HG03280 (cell line): Measurements from ENCODE around the gene RGL3.
"Not testable (repeated sequence)": the region's sequence is repeated elsewhere in the genome, so short reads cannot be mapped to it uniquely, and the experiment has no call there.

Experiments
- ATAC-seq: cut with Tn5 transposase; IDR thresholded peaks from one replicate; pipeline ENCODE4 v1.9.1; 2021; ENCODE audit warnings: mild to moderate bottlenecking, moderate library complexity; ENCODE audit not compliant: unreplicated experiment

Gene RGL3

DNA sequence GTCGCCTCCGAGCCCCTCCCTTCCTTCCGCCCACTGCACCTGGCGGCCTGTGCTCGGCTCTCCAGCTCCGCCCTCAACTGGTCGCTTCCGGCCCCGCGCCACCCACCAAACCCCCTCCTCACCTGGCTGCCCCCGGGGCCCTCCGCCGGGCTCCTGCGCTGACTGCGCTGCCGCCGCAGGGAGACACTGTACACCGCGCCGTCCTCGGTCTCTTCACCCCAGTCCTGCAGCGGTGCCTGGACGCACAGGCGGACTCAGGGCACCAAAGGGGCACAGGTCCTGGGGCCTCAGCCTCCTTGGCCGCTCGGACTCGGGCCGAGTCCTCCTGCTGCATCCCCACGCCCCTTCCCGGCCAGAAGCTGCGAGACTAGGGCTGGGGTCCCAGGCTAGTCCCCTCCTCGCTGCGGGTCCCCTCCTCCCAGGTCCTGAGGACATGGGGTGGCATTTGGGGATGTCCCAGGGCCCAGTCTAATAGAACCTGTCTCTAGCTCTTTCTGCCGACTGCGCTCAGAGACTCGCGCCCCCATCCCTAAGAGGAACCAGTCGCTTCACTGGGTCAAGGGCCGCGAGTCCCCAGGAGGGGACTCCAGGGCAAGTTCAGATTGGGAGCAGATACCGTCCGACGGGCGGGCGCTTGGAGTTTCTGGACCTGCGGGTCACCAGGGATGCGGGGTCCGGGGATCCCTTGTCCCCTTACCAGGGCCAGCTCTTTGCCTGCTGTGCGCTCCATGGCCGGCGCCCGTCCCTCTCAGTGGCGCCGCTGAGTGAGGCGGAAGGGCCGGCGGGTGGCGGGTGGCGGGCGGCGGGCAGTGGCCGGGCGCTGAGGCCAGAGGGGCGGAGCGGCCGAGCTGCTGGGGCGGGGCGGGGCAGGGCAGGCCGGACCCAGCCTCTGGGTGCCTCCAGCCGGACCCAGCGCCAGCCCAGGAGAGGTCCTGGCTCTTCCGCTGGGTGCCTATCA, at the start of gene RGL3:
TSS of gene RGL3 (minus strand) at position 766 of the 958 bp plus-strand sequence. CDS start at position 730, 36 bp downstream.
- ATAC-seq: no peak

DNA sequence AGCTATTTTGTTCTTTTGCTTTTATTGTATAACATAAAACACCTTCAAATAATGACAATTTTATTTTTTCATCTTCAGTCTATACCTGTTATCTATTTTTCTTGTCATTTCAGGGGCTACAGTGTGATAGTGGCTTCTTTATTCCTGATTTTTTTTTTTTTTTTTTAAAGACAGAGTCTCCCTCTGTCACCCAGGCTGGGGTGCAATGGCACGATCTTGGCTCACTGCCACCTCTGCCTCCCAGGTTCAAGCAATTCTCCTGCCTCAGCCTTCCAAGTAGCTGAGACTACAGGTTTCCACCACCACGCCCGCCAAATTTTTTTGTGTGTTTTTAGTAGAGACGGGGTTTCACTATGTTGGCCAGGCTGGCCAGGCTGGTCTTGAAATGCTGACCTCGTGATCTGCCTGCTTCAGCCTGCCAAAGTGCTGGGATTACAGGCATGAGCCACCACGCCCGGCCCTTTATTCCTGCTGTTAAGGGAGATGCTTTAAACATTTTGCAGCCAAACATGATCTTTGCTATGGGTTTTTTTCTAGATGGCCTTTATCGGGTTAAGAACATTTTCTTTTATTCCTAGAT, 49.2 kb upstream of the RGL3 start:
- not testable (repeated sequence) for ATAC-seq

- ATAC-seq: no peak
Measured at GRCh38 chr19:11465600-11465999, 46.5 kb upstream of the RGL3 start.

GRCh38 chr19:11464333-11465265, 45.5 kb upstream of the RGL3 start:
- ATAC-seq: no peak

- no peak for ATAC-seq
Measured at GRCh38 chr19:11463391-11463790, 44.3 kb upstream of the RGL3 start.

DNA sequence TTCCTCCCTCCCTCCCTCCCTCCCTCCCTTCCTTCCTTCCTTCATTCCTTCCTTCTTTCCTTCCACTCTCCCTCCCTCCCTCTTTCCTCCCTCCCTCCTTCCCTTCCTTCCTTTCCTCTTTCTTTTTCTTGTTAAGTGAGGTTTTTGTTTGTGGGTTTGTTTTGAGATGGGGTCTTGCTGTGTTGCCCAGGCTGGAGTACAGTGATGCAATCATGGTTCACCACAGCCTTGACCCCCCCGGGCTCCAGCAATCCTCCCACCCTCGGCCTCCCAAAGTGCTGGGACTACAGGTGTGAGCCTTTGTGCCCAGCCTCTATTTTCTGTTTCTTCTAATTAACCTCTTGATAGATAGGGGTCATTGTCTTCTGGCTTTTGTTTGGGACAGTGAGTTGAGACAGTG, 42.3 kb upstream of the RGL3 start:
- ATAC-seq: no peak

DNA sequence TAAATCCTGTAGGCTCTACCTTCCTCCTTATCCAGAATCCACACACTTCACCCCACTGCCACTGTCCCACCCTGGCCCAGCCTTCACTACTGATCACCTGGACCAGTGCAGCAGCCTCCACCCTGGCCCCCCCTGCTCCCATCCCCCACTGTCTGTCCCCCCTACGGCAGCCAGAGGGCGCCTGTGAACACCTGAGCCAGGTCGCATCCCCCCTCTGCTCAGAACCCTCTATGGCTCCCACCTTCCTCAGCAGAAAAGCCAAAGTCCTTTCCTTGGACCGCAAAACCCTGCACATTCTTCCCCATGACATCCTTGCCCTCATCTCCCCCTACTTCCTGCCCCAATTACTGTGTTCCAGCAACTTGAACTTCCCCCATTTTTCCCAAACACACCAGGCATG, 41.1 kb upstream of the RGL3 start:
- ATAC-seq: no peak

GRCh38 chr19:11458912-11459311, 39.8 kb upstream of the RGL3 start:
- not testable (repeated sequence) for ATAC-seq

DNA sequence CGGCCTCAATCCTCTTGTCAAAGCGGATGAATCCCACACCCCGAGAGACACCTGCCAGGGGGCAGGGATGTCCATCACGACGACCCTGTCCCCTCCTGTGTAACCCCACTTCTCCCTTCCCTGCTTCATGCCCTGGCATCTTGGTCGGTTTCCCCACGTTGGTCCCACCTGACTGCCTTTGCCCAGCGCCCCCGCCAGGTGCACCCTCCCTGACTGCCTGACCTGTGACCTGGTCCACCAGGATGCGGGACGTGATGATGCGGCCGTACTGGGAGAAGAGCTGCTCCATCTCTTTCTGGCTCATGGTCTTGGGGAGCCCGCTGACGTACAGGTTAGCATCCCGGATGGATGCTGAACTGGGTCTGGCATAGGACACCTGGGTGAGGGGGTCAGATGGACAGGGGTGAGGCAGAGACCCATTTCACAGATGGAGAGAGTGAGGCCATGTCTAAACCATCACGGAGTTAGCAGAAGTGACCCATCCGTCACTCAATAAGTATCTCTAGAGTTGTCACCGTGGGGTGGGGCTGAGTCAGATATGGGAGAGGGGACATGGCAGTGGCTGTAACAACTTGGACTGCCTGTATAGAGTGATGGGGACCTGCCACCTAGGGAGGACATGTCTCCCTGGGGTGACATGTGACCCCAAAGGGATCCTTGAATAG, 39.3 kb upstream of the RGL3 start:
- ATAC-seq: no peak

DNA sequence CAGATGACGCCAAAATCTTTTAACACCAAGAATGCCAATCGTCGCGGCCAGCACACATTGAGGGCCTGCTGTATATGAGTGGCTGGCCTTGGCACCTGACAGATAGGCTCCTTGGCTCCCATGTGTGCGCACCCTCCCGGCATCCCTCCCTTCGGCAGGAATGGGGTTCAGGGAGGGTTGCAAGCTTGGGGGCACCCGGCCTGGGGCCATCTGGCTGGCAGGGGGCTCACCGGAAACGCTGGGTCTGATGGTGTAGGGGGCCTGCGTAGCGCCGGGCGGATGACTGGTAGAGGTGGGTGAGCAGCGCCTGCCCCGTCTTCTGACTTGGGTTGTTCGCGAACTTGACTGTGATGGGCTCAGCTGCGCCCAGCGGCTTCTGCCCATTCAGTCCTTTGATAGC, 38.7 kb upstream of the RGL3 start:
- ATAC-seq: no peak

GRCh38 chr19:11457115-11457514, 38.0 kb upstream of the RGL3 start:
- ATAC-seq: no peak

GRCh38 chr19:11456659-11457058, 37.5 kb upstream of the RGL3 start:
- no peak for ATAC-seq

DNA sequence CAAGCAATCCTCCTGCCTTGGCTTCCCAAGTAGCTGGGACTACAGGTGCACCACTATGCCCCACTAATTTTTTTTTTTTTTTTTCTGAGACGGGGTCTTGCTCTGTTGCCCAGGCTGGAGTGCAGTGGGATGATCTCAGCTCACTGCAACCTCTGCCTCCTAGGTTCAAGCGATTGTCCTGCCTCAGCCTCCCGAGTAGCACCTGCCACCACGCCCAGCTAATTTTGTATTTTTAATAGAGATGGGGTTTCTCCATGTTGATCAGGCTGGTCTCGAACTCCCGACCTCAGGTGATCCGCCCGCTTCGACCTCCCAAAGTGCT, 36.1 kb upstream of the RGL3 start:
- not testable (repeated sequence) for ATAC-seq

DNA sequence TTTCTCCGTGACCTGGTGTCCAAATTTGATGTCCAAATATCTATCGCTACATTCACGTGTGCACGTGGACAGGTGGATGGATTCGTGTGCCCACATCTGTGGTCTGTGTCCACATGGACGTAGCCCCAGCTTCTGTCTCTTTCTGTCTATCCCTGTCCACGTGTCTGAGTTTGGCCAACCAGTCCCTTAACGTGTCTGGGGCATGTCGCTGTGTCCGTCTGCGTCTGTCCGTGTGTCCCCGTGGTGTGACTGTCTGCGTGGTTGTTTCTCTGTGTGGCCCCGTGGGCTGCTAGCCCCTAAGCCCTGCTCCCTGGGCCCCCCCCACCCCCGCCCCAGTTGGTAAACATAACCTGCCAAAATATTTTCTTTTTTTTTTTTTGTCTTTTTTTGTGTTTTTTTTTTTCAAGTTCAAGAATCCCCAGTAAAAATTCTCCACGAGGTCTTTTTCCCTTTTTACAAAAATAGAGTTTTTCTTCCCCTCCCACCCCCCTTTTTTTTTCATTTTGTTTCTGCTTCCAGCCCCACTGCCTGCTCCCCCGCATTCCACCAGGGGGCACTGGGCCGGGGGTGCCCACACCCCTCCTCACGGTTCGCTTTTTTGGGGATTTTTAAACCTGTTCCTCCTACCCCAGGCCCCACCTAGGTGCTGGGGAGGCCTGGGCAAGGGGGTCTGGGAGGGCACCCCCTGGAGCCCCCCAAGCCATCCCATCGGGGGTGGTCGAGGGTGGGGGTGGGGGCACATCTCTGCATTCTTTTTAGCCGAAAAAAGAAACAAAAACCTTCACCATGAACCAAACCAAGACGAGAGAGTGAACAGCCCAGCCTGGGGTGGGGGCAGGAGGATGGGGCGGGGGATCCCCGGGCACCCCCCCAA, 34.6 kb upstream of the RGL3 start:
- ATAC-seq: no peak

DNA sequence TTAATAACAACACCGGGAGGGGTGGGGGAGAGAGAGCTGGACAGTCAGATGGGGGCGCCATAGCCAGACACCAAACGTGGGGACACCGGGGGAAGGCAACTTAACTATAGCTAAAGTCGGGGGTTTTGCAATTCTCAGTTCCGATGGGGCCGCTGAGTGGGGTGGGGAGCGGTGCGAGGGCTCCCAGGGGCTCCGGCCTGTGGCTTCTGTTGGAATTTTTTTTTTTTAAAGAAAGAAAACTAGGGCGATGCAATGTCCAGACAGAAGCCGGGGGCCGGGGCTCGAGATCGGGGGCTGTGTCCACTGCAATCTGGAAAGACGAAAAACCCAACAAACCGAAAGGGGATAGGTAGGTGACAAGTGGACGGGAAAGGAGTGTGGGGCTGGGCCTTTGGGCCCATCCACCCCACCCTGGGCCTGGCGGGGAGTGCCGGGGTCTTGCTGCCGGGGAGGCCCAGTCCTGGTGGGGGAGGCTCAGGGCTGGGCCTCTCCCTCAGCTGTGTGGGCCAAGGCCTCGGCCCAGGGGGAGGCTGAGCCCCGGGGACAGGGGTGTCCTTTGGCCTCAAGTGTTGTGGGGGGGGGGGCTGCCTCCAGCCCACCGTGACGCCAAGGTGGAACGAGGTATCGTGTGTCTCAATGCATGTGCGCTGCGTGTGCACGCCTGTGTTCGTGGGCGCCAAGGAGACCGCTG, 33.7 kb upstream of the RGL3 start:
- no peak for ATAC-seq

DNA sequence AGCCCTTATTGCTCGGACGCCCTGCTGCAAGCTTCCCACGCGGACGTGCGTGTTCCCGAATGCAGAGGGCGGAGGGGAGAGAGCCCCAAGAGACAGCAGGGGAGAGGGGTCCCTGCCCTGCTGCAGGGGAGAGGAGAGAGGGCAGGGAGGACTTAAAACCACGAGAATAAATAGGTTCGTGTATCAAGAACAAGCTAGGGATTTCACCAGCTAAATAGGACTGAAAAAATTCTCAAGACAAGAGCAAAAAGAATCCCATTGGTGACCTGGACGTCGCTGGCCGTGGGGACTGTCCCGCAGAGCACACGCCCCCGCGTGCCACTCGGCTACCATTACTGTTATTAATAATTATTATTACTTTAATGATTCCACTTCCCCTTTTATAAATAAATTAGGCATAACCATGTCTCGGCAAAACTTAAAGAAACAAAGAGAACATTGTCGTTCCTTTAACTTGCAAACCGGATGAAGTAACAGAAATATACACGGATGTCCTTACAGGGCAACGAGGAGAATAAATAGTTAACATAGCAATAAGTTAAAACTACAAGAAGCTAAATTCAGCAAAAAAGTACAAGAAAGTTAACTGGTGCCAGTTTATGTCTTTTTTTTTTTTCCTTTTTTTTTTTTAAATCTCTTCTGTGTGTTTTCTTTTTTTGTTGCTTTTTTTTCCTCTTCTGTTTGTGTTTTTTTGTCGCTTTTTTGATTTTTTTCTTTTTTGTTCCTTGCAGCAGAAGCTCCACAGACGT, 32.9 kb upstream of the RGL3 start:
- no peak for ATAC-seq

- ATAC-seq: no peak
Measured at GRCh38 chr19:11451327-11451870, 32.3 kb upstream of the RGL3 start.
